ENCODE results near the gene ARPC4. TPM values are rescaled to one million over a fixed set of nuclear protein-coding genes. Genes with fewer than 3 reads are reported as not detected.

The ARPC4 gene
- total RNA-seq, 4 donors from 2014 or later: 96.3 to 169 (median 125) TPM

DNA sequence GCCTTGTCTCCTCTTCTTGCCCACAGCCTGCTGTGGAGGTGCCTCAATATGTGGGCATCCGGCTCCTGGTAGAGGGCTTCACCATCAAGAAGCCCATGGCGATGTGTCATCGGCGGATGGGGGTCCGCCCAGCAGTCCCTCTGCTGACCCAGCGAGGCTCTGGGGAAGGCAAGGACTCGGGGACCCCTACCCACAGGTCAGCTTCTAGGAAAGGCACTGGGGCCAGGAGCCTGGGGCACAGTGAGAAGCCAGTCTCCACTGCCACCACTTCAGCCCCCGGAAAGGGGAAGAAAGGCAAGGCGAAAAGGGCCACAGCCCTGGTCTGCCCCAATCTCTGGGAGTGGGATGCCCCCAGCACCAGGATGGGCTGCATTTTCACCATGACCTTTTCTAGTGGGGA is 40.2 kb downstream of the ARPC4 start:
- H3K4me1 ChIP-seq: no peaks in the 10 kb centered on the region
- TF ChIP-seq POLR2A (IDR thresholded peaks at IDR 0.05) (no peak), EP300 (IDR thresholded peaks at IDR 0.05) (no peak)
- TF ChIP-seq, protein P1, sequence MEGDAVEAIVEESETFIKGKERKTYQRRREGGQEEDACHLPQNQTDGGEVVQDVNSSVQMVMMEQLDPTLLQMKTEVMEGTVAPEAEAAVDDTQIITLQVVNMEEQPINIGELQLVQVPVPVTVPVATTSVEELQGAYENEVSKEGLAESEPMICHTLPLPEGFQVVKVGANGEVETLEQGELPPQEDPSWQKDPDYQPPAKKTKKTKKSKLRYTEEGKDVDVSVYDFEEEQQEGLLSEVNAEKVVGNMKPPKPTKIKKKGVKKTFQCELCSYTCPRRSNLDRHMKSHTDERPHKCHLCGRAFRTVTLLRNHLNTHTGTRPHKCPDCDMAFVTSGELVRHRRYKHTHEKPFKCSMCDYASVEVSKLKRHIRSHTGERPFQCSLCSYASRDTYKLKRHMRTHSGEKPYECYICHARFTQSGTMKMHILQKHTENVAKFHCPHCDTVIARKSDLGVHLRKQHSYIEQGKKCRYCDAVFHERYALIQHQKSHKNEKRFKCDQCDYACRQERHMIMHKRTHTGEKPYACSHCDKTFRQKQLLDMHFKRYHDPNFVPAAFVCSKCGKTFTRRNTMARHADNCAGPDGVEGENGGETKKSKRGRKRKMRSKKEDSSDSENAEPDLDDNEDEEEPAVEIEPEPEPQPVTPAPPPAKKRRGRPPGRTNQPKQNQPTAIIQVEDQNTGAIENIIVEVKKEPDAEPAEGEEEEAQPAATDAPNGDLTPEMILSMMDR (IDR thresholded peaks at IDR 0.05): no peak
- WGBS, 2 donors: 86 to 91% methylated on average over 8 to 9 of the region's 9 CpGs
- no peak overlapping the region for H3K27ac ChIP-seq
- peaks cover 0 to 96% (median 11%) of the 10 kb centered on the region in 3 donors for H3K36me3 ChIP-seq
- H3K9me3 ChIP-seq: no peaks in the 10 kb centered on the region
- DNase-seq (ENCODE audit: low spot score in 2 of 2): no peak
- H3K27me3 ChIP-seq: no peaks in the 10 kb centered on the region
- no peak overlapping the region for H3K4me3 ChIP-seq

DNA sequence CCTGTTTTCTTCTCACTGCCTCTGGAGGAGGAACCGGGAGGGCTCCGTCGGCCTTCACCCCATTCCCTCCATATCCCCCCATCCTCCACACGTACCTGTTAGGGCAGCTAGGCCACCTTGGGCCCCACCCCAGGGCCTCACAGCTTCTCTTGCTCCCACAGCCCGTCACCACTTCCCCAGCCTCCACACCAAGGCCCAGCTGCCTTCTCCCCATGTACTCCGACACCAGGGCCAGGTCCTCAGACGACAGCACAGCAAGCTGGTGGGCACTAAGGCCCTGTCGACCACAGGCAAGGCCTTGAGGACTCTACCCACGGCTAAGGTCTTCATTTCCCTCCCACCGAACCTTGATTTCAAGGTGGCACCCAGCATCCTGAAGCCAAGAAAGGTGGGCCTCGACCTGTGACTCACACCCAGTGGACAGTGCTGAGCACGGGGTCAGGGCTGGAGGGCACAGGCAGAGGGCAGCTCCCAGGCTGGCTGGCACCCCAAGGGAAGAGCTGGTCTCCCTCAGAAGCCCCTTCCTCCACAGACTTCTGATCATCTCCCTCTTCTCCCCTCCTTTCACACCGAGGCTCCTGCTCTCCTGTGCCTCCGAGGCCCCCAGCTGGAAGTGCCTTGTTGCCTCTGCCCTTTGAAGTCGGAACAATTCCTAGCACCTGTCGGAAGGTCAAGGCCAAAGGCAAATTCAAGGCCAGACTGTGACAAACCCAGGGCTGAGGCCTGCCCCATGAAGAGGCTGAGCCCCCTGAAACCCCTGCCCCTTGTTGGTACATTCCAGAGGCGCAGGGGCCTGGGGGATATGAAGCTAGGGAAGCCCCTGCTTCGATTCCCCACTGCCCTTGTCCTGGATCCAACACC is 41.9 kb downstream of the ARPC4 start:
- Histone ChIP-seq H3K27ac (no peak overlapping the region), H3K27me3 (no peaks in the 10 kb centered on the region), H3K9me3 (no peaks in the 10 kb centered on the region), H3K4me3 (no peak overlapping the region), H3K4me1 (no peaks in the 10 kb centered on the region), H3K36me3 (peaks cover 0 to 96% (median 11%) of the 10 kb centered on the region in 3 donors)
- TF ChIP-seq, protein P1 (IDR thresholded peaks at IDR 0.05): no peak
- no peak for TF ChIP-seq POLR2A (IDR thresholded peaks at IDR 0.05)
- no peak for TF ChIP-seq EP300 (IDR thresholded peaks at IDR 0.05)
- WGBS, 2 donors: 76 to 77% methylated on average over 18 of the region's 18 CpGs
- no peak for DNase-seq (ENCODE audit: low spot score in 2 of 2)

DNA sequence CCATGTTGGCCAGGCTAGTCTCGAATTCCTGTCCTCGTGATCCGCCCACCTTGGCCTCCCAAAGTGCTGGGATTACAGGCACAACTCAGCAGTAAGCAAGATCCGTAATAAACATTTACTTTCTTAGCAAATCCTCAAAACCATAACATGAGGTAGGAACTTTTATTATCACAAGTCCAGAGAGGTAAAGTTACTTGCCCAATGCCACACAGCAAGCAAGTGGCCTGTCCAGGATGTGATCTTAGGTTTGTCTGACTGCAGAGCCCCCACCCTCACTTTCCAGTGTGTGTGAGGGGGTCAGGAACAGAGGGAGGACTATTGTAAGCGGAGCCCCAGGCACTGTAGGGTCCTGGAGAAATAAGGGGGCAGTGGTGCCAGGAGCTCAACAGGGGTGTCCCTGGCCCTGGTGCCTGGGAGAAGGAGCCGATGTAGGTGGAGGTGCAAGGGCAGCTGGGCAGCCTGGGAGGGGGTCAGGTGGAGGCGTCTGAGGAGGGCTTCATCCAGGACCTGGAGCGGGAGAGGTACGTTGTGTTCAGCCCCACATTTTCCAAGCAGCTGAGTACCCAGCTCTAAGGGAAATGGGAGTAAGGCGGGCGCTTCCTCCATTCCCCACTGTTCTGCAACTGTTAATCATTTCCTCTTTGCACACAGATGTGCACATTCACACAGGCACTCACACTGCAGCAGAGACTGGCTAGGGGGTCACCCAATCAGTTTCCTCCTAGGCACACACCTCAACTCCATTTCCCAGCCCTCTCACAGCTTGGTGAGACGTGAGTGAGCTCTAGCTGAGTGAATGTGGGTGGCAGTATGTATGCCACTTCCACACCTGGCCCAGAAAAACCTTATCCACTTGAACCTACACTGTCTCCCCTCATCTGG is 45.1 kb downstream of the ARPC4 start:
- no peaks in the 10 kb centered on the region for H3K27me3 ChIP-seq
- no peak overlapping the region for H3K27ac ChIP-seq
- peaks cover 0 to 88% (median 22%) of the 10 kb centered on the region in 3 donors for H3K36me3 ChIP-seq
- WGBS, 2 donors: 77 to 80% methylated on average over 12 of the region's 12 CpGs
- H3K9me3 ChIP-seq: no peaks in the 10 kb centered on the region
- no peak for TF ChIP-seq POLR2A (IDR thresholded peaks at IDR 0.05)
- no peak for TF ChIP-seq EP300 (IDR thresholded peaks at IDR 0.05)
- TF ChIP-seq, protein P1 (IDR thresholded peaks at IDR 0.05): no peak
- peaks cover 0 to 7% (median 6%) of the 10 kb centered on the region in 4 donors for H3K4me1 ChIP-seq
- no peak for DNase-seq (ENCODE audit: low spot score in 2 of 2)
- no peak overlapping the region for H3K4me3 ChIP-seq

DNA sequence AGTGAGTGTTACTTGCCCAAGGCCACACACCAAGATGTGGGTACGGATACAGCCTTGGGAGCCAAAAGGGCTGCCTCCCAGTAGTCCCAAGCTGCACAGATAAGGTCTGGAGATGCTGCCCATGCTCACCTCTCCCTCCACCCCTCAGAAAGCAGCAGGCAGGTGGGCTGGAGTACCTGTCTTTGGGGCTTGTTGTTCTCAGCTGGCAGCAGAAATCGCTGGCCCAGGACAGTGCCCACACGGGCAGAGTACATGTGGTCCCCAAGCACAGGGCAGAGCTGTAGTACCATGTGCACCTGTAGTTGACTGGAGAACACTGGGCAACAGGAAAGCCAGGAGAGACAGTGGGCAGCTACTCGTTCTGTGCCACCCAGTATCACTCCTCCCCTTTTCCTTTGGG is 46.0 kb downstream of the ARPC4 start:
- TF ChIP-seq EP300 (IDR thresholded peaks at IDR 0.05): no peak
- no peak for TF ChIP-seq POLR2A (IDR thresholded peaks at IDR 0.05)
- TF ChIP-seq, protein P1 (IDR thresholded peaks at IDR 0.05): no peak
- no peak for DNase-seq (ENCODE audit: low spot score in 2 of 2)
- Histone ChIP-seq H3K9me3 (no peaks in the 10 kb centered on the region), H3K36me3 (peaks cover 0 to 79% (median 22%) of the 10 kb centered on the region in 3 donors), H3K27me3 (no peaks in the 10 kb centered on the region), H3K4me3 (no peak overlapping the region), H3K4me1 (peaks cover 0 to 12% (median 9%) of the 10 kb centered on the region in 4 donors), H3K27ac (no peak overlapping the region)
- WGBS, 2 donors: 71 to 74% methylated on average over 4 of the region's 4 CpGs
